ENCODE data around the gene CNGA1. TPM values are rescaled to one million over a fixed set of nuclear protein-coding genes. Genes with fewer than 3 reads are reported as not detected.

The CNGA1 gene
- polyA plus RNA-seq, 4 donors: 0.16 to 7.3 (median 4.6) TPM

DNA sequence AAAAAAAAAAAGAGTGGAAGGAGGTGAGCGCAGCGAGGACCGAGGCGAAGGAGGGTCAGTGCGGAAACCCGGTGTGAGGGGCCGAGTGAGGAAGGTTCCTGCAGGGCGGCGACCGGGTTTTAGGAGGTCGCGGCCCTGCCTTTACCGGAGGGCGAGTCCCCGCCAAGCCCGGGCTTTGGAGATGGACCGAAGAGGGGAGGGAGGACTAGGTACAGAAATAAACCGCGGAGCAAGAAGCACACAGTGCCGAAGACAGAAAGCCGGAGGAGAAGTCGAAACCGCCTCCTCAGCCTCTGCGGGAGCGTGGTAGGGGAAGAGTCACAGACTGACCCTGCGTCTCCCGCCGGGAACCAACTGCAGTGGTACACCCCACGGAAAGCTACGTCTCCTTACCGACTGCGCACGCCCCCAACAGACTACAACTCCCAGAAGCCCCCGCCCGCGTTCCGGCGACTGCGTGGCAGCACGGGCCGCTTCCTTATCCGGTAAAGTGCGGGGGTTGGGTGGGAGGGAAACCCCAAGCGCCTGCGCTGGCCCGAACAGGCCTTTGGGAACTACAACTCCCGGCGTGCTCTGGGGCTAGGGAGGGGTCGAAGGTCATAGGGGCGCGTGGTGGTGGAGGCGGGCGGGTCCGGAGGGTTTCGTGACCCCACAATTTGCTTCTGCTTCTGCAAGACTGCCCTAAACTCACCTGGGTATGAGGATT, 102.1 kb downstream of the CNGA1 start, which contains the start of gene NFXL1:
Gene NFXL1 (minus strand): TSS at position 364 of the 706 bp plus-strand sequence. CDS start 380 bp downstream, outside the sequence.
- peak; percentile 91 to 94 (median 92) for DNase-seq (ENCODE audit: low read depth in 4 of 4, low spot score in 3 of 4)

DNA sequence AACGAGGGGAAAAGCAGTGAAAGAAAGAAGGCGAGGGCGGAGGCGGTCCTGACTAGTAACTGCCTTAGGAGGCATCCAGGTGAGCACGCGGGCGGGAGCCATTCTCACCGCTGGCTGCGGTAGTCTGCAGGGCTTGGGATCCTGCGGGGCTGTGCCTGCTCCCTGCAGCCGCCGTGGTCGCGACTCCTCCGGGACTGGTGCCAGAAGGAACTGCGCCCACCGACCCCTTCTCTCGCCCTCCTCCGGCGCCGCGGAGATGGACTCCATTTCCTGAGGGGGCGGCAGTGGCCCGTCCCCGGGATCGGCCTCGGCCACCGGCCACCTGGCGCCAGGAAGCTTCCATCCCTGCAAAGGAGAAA, 102.6 kb downstream of the CNGA1 start:
- peak in 2 of 4 donors; percentile 17 to 27 for DNase-seq (ENCODE audit: low read depth in 4 of 4, low spot score in 3 of 4)

GRCh38 chr4:47913330-47913729, 103.2 kb downstream of the CNGA1 start:
- DNase-seq (ENCODE audit: low read depth in 4 of 4, low spot score in 3 of 4): peak in 2 of 4 donors; percentile 3 to 19

DNA sequence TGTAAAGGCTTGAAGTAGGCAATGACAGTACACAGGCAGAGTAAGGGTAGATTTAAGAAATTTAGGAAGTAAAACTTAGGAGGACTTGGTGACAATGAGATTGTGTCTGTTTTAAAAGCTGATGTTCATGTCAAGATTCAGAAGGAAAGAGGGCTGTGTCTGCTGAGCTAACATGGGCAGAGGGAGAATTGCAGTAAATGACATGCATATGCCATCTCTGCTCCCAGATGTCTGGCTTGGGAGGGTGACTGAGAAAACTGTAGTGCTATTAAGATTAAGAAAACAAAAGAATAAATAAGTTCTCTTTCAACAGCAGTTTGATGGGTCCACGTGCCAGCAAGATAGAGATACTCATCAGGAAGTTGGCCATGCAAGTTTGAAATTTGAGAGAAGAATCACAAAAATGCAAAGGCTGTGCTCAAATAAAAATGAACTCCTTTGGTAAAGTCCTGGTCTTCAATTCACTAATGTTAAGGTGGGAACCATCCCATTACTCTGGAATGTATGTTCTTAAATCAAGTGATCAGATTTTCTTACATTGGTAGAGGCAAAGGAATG, 109.3 kb downstream of the CNGA1 start:
- DNase-seq (ENCODE audit: low read depth in 4 of 4, low spot score in 3 of 4): no peak

DNA sequence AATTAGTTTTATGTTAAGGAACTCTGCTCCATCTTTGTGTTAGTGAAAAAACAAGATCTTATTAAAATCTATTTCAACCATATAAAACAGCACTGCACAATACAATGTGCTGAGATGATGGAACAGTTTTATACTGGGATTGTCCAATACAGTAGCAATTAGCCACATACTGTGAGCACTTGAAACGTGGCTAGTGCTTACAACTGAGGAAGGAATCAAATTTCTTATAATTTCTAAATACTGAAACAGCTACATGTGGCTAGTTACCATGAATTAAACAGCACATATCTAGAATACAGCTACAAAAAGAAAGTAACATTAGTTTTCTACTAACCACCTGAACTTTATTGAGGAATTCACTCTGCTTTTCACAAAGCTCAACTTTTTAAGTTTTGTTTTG, 116.8 kb downstream of the CNGA1 start:
- DNase-seq (ENCODE audit: low read depth in 4 of 4, low spot score in 3 of 4): no peak

- DNase-seq (ENCODE audit: low read depth in 4 of 4, low spot score in 3 of 4): no peak
Observed at GRCh38 chr4:47891928-47892327, 124.6 kb downstream of the CNGA1 start.

Other genes starting within 250 kb of the CNGA1 start
- 10 to 100 TPM in 1 of 4 donors, 1 to 10 TPM in 3; 4.8 to 13.1 (median 6.5) TPM for gene CORIN, start 178.6 kb downstream of the CNGA1 start, polyA plus RNA-seq (ENCODE audit: insufficient read length in 4 of 4)
- gene NFXL1, start 102.1 kb downstream of the CNGA1 start, polyA plus RNA-seq (ENCODE audit: insufficient read length in 4 of 4): 10 to 100 TPM; 19.9 to 28.6 (median 28.1) TPM
- gene NIPAL1, start 91 bp upstream of the CNGA1 start, polyA plus RNA-seq (ENCODE audit: insufficient read length in 4 of 4): 10 to 100 TPM in 3 of 4 donors, 1 to 10 TPM in 1; 1.2 to 13.2 (median 11.9) TPM
- 1 to 10 TPM in 3 of 4 donors, under 1 TPM in 1; 0.55 to 3.9 (median 2.3) TPM for gene TXK, start 117.6 kb upstream of the CNGA1 start, polyA plus RNA-seq (ENCODE audit: insufficient read length in 4 of 4)